A204.1 (cell line): ENCODE results near the gene RNF144B.
"Not testable (repeated sequence)": the region's sequence is repeated elsewhere in the genome, so short reads cannot be mapped to it uniquely, and the experiment has no call there.

ENCODE experiments used
- FAIRE-seq: peaks from 2 replicates; lab custom pipeline; 2012; peaks lifted over from hg19 to GRCh38; lab: Jason Lieb, UNC

The RNF144B gene

DNA sequence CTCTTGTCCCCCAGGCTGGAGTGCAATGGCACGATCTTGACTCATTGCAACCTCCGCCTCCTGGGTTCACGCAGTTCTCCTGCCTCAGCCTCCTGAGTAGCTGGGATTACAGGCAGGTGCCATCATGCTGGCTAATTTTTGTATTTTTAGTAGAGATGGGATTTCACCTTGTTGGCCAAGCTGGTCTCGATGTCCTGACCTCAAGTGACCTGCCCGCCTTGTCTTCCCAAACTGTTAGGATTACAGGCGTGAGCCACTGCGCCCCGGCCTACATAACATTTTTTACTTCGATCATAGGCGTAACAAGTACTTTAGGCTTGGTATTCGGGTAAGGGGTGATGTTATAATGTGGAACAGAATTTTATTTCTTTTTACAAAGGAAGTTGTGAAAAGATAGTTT, 22.5 kb downstream of the RNF144B start:
- not testable (repeated sequence) for FAIRE-seq

DNA sequence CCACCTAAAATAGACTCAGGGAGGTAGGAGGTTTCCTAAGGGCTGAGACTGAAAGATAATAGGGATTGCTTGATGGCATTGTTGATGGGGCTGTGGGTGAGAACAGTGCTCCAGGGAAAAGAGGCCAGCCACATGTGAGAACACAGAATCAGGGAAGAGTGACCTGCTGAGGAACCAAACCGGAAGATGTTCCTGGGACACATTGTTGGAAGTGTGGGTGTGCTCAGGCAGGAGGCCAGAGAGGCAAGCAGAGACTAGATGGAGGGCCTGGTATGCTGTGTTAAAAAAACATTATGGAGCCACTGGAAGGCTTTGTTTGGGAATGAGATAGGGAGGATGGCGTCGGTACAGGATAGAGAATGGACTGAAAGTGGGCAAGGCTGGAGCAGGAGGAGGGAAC, 23.3 kb downstream of the RNF144B start:
- no peak for FAIRE-seq

DNA sequence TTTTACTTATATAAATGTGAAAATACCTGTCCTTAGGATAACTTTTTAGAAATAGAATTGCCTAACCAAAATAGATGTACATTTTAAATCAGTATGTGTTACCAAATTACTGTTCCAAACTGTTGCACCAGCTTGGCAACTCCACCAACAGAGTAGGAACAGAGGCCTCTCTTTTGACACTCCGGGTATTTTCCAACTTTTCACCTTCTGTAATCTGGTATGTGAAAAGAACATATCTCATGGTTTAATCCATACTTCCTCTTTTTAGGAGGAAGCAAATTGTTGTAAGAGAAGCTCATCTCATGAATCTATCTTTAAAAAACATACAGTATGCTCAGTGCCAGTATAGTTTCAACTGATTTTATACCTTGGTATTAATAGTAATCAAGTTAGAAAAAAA, 24.9 kb downstream of the RNF144B start:
- no peak for FAIRE-seq

DNA sequence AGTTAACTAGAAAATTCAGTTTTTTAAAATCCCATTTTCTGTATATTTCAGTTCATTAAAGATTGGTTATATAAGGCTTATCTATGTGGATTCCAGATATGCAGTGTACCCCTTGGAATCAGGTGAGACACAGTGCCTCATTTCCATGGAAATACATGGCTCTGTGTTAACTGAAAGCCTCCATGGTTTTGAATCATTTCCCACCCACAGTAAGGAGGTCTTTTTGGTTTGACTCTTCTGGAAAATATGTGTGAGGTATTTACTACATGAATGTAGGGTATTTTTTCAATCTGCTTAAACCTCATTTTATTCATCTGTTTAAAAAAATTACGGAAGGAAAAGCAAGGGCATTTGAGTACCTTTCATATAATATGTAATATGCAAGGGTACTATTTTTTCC, 25.5 kb downstream of the RNF144B start:
- no peak for FAIRE-seq

DNA sequence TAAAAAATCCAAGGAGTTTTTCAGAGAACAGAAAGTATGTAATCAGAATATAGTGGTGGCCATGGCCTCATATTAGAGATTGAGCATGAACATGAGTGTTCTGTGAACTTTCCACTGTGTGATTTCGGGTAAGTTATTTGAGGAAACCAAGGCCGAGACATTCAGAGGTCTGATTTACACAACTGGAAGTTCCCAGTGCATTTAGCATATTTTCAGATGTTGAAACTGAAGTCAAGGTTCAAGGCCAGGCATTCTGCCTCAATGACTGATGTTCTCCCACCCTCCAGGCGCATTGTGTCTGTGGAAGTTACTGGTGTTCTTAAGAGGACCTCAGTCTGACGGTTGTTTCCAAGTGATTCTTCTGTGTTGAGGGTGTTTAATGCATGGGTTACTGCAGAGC, 26.2 kb downstream of the RNF144B start:
- no peak for FAIRE-seq

DNA sequence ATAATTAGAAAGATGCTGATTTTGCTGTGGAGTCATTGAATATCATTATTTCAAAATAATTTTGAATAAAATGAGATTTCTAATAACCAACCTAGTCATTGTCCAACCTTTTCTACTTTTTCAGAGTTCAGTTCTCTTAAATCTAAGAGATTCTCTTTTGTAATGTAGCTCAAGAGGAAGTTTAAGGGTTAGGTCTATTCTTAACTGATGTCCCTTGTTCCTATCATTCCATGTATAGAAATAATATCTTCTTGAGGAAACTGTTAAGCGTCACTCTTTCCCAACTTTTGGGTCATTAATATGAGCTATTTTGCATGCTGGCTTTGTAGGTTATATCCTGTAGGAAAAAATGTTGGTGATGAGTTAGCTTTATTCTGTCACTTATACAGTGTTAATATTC, 27.0 kb downstream of the RNF144B start:
- no peak for FAIRE-seq

DNA sequence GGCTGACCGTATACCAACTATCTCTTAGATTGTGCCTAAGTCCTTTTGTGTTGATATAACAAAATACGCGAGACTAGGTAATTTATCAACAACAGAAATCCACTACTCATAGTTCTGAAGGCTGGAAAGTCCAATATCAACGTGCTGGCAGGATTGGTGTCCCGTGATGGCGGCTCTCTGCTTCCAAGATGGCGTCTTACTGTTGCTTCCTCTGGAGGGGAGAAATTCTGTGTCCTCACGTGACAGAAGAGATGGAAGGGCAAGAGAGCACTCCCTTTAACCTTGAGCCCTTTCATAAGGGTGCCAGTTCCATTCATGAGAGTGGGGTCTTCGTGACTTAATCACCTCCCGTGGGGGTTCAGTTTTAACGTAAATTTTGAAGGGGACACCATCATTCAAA, 28.1 kb downstream of the RNF144B start:
- FAIRE-seq: no peak

DNA sequence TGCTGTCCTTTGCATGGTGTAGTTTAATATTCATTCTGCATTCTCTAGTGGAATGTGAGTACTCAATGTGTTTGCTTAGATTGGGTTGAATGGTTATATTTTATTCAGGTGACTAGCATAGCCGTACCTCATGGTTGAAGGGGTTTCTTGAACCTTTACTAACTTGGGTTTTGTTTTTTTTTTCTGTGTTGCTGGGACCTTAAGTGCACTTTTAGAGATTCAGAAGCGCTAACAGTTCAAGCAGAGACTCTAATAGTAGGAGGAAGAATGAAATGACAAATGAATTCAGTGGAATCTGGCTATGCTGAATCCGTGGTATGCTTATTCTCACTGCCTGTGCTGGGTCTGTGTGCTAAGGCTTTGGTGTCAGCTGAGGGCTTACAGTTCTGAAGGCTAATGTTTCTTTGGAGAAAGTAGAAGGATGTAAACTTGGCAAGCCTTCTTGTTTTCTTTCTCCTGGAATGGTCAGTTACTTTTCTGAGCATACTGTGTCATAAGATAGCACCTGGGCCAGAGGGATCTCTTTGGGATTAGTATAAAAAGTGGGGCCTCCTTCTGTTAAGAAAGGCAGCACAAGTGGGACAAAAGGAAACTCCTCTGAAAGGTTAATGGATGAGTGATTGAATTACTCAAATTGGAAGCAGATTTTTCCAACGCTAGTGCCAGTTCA, 28.7 kb downstream of the RNF144B start:
- no peak for FAIRE-seq

DNA sequence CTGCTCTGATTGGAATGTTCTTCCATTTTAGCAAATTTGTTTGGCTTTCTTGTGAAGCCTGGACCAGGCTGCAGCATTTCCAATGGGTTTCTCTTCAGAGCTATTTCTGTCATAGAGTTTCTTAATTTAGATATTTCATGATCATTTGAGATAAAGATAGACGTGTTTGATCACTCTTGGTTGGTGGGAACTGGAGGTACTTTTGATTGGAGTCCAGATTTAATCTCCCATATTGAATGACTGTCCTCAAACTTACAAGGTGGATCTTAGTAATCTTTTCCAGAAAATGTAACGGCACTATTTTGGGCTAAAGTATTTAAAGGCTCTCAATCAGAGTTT, 29.2 kb downstream of the RNF144B start:
- no peak for FAIRE-seq

DNA sequence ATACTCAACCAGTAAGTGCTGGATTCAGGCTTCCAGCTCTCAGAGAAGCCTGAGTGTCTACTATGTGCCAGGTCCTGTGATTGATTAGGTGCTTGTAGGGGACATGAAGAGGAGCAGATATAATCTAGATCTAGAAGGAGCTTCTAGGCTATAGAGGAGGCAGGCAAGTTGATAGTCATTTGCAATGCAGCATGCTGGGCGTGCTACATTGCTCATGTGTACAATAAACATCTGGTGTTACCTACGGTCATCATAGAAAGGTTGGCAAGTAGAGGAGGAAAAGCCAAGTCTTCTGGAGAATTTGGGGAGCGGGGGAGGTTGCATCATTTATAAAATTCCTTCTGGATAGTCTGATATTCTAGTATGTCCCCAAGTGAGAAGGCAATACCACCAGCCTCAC, 33.2 kb downstream of the RNF144B start:
- FAIRE-seq: no peak

DNA sequence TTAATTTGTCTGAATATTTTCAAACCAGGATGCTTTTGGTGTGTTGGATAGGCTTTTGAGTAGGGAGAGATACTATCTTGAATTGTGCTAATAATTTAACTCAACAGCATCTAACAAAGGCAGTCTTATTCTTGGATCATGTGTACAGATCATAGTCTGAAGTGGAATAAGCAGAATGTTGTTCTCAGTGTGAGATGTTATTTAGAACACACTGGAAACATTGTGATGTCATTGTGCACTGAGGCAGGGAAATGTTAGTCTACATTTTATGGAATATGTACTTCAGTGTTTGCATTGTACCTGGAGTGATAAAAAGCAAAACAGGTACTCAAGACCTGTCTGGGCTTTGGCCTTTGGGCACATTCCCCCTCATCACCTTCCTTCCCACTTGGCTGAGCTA, 35.0 kb downstream of the RNF144B start:
- FAIRE-seq: no peak

DNA sequence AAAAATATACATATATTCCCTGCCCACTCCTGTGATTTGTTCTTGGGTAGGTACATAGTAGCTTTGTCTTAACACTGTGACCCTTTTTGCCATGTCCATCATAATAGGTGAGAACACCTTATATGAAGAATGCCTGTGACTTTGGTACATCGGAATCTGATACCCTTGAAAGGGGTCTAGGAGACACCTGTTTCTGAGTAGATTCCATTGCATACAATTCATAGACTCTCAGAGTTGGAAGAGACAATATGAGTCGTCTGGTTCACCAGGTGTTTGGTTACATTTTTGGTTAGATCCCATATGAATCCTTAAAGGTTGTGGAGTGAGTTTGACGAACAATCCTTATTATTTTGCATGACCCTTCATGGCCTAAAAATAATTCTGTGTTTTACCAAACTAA, 36.3 kb downstream of the RNF144B start:
- FAIRE-seq: no peak

DNA sequence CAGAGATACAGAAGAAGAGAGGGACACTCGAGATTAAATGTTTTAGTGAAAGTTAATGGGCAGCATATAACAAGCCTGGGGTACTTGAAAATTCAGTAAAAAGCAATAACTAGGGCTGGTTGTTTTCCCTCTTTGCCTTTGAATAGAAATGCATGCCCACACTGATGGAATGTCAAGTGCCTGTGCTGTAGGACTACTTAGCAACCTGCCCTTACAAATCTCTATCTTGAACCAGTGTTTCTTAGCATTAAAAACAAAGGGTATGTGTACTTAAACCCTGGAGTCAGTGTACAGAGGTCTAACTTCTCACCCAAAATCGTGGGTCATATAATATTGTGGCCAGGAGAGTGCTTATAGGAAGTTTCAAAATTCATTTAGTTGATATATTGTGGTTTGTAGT, 37.1 kb downstream of the RNF144B start:
- FAIRE-seq: no peak

DNA sequence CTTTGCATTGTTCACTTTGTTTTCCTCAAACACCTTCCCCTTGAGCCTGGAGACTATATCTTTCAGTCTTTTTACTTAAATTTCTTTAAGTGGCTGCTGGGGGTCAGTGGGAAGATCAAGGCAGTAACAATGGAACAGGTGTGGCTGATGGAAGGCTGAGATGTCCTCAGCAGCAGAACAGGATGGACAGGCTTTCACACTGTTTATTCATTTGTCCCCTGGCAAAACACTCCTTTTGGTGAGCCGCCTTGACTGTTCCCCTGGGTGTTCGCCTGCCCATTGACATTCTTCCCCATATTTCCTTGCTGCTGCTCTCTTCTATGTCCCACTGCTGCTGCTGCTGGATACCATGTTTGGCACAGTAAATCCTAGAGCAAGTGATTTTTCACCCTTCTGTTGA, 38.1 kb downstream of the RNF144B start:
- no peak for FAIRE-seq

DNA sequence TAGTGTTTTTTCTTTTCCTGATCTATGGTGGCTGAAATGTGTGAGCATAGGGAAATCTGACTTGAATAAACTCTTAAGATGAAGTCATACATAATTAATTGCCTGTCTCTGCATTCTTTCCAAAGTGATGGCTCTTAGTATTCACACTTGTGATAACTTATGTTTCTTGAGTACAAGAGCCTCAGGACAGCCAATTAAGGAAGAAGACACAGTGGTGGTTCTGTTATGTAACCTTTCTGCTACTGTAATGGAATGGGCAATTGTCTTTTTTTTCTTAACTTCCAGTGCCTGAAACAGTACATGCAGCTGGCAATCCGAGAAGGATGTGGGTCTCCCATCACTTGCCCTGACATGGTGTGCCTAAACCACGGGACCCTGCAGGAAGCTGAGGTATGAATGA, 40.1 kb downstream of the RNF144B start:
- FAIRE-seq: no peak

DNA sequence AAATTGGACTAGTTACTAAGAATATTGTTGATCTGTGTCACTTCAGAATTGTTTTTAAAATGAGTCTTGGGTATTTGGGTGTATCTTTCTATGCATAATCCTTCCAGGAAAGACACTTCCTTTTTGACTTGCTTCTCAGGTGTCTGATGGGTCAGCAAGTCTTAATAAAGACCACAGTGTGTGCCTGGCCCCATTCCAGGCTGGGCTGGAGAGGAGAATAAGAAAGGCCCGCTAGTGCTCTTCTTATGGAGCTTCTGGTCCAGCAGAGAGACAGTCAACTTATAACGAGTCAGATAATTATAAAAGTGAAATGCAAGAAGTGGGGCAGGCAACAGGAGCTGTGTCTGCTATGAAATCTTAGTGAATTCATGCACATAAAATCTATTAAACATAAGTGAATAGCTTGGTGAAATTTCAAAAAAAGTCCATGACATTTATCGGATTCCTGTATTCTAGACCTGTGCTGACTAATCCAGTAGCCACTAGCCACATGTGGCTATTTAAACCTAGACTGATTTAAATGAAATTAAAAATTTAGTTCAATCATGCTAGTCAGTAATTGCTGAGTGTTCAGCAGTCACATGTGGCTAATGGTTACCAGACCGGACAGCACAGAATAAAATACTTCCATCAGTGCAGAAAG, 42.6 kb downstream of the RNF144B start:
- no peak for FAIRE-seq

DNA sequence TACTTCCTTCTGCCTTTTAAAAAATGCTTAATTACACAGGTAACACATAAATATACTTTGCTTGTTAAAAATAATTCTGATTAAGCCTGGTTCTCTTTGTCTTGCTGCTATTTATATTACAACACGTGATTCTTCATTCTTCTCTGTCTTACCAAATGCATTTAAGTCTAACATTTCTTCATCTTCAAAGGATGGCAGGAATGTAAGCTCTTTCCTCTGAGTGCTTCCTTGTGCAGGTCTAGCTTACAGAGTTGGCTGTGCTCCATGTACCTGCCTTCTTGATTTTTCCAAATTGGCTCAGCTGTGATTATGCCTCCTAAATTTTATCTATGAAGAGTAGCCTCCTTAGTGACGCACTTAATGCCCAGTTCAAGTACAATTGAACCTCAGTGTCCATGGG, 44.4 kb downstream of the RNF144B start:
- FAIRE-seq: no peak

DNA sequence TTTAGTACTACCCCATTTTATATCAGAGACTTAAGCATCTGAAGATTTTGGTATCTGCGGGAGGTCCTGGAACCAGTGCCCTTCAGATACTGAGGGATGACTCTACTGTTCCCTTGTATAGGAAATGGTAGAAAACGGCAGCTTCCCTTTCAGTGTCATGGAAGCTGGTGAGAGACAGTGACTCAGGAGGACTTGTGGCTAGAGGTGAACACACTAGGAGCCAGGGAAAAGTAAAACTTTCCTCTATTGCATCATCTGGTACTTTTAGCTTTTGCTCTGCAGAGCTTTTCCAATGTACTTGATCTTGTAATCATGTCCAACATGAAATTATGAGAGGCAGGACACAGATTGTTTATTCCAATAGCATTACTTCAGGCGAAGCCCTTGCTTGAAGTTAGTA, 45.0 kb downstream of the RNF144B start:
- FAIRE-seq: no peak

DNA sequence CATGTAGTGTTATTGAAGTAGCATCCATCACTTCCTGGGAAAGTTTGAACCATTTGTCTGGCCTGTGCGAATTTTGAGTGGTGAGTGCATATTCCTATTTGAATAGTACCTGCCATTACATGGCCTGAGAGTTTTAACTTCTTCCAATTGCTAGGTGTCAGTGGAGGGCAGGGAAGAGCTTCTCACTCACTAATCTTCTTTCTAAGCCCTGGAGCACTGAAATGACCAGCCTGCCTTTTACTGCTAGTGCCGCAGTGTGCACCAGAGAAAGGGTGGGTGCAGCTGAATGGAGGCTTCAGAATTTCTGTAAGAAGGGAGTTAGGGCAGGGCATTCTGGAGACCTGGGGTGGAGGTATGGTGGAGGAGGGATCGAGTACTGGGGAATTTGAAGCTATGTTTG, 45.5 kb downstream of the RNF144B start:
- FAIRE-seq: no peak

DNA sequence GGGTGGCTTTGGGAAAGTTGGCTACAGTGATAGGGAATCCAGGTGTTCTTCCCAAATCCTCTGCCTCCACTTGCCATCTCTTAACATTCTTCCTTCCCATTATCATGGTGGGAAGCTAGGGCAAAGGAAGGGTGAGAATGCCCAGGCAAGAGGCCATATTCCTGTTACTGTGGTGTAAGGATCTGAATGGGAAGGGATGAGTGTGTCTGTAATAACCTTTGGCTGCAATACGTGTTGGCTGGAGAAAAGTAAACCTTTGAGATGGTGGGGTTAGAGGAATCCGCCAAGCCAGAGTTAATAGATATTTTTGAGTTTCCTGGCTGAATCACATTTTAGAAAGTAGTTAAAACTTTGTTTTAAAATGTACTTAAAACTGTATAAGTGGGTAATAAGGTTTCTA, 45.9 kb downstream of the RNF144B start:
- no peak for FAIRE-seq

DNA sequence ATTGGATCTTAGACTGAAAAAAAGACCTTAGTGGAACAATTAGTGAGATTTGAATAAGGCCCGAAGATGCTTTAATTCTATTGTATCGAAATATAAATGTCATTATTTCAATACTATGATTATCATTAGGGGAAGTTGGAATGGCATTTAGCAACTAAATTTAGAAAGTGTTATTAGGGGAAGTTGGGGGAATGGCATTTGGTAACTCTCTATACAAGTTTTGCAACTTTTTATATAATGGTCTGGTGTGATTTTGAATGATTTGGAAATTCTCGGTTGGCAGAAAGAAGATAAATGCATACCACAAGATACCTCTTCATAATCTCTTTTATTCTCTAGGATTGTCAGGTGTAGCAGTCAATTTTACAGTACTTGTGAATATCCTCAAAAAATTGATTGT, 49.2 kb downstream of the RNF144B start:
- FAIRE-seq: no peak

DNA sequence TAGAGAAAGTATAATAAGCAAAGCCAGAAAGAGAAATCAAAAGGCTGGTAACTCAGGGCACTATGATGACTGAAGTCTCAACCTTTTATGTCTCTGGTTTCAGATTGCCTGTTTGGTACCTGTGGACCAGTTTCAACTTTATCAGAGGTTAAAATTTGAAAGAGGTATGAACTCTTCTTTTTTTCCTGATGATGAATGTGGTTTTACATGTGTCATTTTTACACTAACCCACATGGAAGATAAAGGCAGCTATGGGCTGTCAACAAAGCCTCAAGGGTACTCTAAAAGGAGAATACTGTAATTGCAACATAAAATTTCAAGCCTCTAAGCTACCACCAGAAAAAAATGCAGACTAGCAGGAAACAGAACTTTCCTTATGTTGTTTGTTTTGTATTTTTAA, 52.4 kb downstream of the RNF144B start:
- no peak for FAIRE-seq

DNA sequence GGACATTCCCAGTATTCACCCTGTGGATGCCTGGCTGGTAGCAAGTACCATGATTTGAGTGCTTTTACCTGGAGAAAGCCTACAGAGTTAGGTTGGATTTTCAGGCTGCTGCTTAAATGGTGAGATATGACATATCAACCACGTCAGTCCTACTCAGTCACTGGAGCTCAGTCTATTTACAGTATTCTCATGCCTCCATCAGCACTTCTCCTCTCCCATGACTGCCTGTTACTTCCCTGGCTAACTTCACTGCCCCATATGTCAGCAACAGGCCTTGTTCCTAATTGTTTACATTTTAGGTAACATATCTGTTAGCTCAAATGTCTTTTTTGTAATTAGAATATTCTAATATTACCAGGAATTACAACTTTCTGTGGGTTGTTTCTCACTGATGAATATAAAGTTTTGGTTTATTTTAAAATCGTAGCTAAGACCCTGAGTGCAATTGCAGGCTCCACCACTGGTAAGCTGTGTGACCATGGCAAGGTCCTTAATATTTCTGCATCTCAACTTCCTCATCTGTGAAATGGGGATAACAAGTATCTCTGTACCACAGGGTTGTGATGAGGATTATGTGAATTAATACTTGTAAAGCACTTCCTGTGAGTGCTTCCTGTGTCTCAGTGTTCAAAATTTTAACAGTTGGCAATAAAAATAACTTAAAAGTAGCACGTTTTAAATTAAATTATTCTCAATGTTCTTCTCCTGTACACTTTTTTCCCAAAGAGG, 54.3 kb downstream of the RNF144B start:
- FAIRE-seq: no peak

DNA sequence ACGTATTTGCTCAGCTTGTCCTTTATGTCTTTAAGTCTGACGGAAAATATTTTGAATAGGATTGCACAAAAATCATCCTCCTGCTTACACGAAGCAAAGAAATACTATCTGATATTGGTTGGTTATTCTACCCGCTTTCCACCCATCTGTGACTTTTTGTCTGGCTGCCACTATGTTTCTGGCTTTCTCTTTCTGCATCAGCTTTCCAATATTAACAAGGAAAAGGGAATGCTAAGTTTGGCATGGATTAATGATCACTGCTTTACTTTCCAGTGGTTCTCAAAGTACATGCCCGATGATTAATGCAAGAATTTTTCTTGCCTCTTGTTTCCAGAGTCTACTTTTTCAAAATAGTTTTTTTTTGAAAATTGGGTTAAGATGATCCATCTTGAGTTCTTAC, 57.0 kb downstream of the RNF144B start:
- no peak for FAIRE-seq
